NCI-H1694 treated with DMSO at 0.1 percent for 48 hours (cell line): Measurements from ENCODE around the gene C19orf47.
"Not testable (repeated sequence)": the region's sequence is repeated elsewhere in the genome, so short reads cannot be mapped to it uniquely, and the experiment has no call there.

Experiments
- DNase-seq: peaks from one replicate; lab custom pipeline; 2025; lab: John Stamatoyannopoulos, UW

Gene C19orf47

DNA sequence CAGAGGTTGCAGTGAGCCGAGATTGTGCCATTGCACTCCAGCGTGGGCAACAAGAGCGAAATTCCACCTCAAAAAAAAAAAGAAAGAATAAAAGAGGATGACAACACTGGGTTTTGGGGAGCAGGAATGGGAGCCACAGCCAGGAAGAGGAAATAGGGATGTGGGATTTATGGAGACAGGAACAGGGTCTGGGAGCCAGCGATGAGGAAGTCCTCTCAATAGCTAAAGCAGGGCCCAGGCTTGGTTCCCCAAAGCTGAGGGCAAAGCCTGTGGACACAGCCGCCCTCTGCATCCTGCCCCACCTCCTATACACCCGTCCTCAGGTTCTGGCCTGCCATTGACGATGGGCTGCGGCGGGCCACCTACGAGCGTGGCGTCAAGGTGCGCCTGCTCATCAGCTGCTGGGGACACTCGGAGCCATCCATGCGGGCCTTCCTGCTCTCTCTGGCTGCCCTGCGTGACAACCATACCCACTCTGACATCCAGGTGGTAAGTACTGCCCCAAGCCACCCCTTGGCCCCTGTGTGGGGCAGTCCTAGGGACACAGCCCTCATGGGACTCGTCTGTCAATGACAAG lies 28.2 kb upstream of the C19orf47 start:
- no peak for DNase-seq

GRCh38 chr19:40374084-40374483 lies 25.9 kb upstream of the C19orf47 start:
- no peak for DNase-seq

DNA sequence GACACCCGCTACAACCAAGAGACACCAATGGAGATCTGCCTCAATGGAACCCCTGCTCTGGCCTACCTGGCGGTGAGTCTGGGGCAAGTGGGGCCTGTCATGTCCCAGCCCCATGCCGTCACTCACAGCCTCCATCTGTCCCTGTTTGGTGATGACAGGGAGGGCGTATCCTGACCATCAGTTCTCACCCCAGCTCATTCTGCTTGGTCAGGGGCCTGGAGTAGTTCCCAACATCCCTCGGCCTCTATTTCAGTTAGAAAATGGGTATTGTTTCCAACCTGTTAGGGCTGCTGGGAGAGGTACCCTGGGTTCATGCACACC lies 23.6 kb upstream of the C19orf47 start:
- no peak for DNase-seq

DNA sequence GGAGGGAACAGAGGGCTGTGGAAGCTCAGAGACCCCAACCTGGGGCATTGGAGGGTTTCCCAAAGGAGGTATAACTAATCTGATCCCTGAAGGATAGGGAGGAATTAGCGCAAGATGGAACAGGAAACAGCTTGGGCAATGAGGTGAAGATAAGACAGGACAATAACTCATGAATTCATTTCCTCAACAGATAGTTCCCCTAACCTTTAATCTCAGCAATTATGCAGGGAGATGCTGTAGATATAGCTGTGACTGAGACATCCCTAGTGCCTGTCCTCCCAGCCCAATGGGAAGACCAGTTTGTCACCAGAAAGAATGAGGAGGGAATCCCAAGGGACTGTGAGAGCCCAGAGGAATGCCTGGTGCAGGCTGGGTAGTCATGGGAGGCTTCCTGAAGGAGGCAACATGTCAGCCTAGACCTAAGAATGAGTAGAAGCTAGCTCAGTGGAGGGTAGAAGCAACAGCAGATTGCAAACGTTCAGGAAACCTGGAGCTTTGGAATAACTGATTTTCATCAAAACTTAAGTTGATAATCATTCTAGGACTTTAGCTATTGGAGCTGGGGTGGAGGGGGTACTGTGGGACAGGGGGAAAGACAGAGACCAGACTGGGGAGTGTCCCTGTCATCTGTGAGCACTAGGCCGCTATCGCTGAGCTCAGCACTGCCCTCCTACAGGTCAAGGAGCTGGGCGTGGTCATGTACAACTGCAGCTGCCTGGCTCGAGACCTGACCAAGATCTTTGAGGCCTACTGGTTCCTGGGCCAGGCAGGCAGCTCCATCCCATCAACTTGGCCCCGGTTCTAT lies 23.0 kb upstream of the C19orf47 start:
- DNase-seq, result no peak

DNA sequence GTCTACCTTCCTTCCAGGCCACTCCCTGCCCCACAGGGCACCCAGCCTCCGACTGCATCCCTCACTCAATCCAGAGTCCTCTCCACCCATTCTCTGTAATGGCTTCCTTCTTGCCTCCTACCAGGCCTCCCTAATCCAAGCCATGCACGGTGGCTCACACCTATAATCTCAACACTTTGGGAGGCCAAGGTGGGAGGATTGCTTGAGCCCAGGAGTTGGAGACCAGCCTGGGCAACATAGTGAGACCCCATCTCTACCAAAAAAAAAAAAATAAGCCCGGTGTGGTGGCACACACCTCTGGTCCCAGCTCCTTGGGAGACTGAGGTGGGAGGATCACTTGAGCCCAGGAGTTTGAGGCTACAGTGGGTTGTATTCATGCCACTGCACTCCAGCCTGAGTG lies 22.1 kb upstream of the C19orf47 start:
- not testable (repeated sequence) for DNase-seq

DNA sequence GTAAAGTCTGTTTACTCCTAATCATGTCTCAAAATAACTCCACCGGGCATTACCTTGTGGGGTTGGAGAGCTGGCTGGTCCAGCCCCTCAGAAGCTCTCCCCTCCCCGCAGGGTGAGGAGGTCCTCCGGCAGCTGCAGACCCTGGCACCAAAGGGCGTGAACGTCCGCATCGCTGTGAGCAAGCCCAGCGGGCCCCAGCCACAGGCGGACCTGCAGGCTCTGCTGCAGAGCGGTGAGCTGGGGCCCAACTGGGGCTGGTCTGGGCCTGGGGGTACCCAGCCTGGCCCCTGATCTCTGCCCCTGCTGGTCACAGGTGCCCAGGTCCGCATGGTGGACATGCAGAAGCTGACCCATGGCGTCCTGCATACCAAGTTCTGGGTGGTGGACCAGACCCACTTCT lies 21.6 kb upstream of the C19orf47 start:
- DNase-seq, result no peak

GRCh38 chr19:40367577-40368434 lies 19.6 kb upstream of the C19orf47 start:
- DNase-seq, result no peak

- DNase-seq, result no peak
Measured at GRCh38 chr19:40366697-40367561, 18.7 kb upstream of the C19orf47 start.

DNA sequence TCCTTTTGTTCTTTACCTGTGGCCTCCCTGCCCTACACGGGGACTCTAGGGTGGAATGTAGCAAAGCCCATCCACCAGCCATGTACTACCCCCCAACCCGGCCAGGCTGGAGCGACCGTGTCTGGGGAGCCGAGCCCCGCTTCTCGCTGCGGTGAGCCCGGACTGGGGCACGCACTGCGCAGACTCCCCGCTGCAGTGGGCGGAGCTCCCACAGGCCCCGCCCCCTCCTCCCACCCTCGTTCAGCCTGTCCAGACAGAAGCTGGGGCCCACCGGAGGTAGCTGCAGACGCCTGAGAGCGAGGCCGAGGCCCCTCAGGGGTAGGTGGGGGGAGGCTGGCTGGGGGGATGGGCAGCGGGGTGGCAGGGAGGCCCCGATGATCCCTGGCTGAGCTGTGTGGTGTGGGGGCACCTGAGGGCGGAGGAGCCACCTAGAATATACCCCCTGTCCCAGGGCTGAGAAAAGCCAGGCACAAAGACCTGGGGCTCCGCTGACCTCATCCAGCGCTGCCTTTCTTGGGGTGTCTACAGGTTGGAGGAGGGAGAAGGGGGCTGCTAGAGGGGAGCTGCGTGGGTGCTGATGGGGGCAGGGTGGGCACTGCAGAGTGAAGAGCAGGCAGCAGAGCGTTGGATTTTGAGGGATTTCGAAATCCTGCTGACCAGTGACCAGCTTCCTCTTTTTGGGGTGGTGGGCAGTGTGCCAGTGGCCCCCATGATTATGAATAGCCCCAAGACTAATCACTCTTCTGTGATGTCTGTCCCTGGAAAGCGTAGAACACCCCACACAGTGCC lies 17.6 kb upstream of the C19orf47 start:
- DNase-seq, result no peak

- DNase-seq, result no peak
Measured at GRCh38 chr19:40365010-40365409, 16.8 kb upstream of the C19orf47 start.

GRCh38 chr19:40363069-40363468 lies 14.9 kb upstream of the C19orf47 start:
- no peak for DNase-seq

DNA sequence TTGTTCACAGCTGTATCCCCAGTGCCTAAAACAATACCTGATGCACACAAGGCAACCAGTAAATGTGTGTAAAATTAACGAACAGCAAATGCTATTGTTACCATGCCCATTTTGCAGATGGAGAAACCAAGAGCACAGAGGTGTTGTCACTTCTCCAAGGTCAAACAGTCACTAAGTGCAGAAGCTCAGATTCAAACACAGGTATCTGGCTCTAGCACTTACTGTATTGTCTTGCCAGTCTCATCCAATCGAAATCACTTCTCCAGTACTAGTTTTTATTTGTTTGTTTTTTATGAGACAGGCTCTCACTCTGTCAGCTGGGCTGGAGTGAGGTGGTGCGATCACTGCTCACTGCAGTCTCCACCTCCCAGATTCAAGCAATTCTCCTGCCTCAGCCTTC lies 14.0 kb upstream of the C19orf47 start:
- no peak for DNase-seq

- no peak for DNase-seq
Measured at GRCh38 chr19:40360708-40361241, 12.6 kb upstream of the C19orf47 start.

- DNase-seq, result no peak
Measured at GRCh38 chr19:40360020-40360707, 12.0 kb upstream of the C19orf47 start.

- no peak for DNase-seq
Measured at GRCh38 chr19:40358773-40359172, 10.6 kb upstream of the C19orf47 start.

GRCh38 chr19:40357640-40358039 lies 9.4 kb upstream of the C19orf47 start:
- no peak for DNase-seq

- no peak for DNase-seq
Measured at GRCh38 chr19:40356681-40357595, 8.7 kb upstream of the C19orf47 start.

GRCh38 chr19:40355975-40356680 lies 7.9 kb upstream of the C19orf47 start:
- no peak for DNase-seq
